Adrenal gland (tissue), 5 donors: ENCODE measurements around the gene VWA1.
"Not testable (repeated sequence)": the region's sequence is repeated elsewhere in the genome, so short reads cannot be mapped to it uniquely, and the experiment has no call there.

Experiments used
- CTCF ChIP-seq, 6 experiments: fragments of 450-650 bp in 4 of 6; fragments of 200-600 bp in 2 of 6; sonication (generic) in 1 of 6; IDR thresholded peaks; 1 replicate in 5 of 6; 2 replicates in 1 of 6; pipeline versions ENCODE4 v1.5.1 to v1.8.0; 2016 to 2021; ENCODE audit warnings: antibody characterized with exemption in 6 of 6, mild to moderate bottlenecking in 2 of 6, moderate library complexity in 1 of 6
- POLR2A ChIP-seq, 2 donors: fragments of 450-650 bp; IDR thresholded peaks; one replicate each; pipeline ENCODE4 v1.6.1; 2017; ENCODE audit warnings: antibody characterized with exemption in 2 of 2, mild to moderate bottlenecking in 2 of 2, moderate library complexity in 1 of 2
- donor health status: DM: no; HTN: no; CAD: no.

GRCh38 chr1:1454286-1455056 is 19.0 kb downstream of the VWA1 start:
- not testable (repeated sequence) for TF ChIP-seq CTCF, POLR2A (IDR thresholded peaks at IDR 0.05)
